Activated CD8-positive, alpha-beta memory T cell treated with anti-CD3 and anti-CD28 coated beads, Interleukin-2, amount 50 U/mL, for 1 hour (primary cell): Measurements from ENCODE around the gene TBC1D17.
"Not testable (repeated sequence)": the region's sequence is repeated elsewhere in the genome, so short reads cannot be mapped to it uniquely, and the experiment has no call there.

Experiments used
- DNase-seq: peaks from one replicate; pipeline ENCODE4 v3.0.0-alpha.2; 2020; ENCODE audit errors: extremely low read depth

TBC1D17 gene

DNA sequence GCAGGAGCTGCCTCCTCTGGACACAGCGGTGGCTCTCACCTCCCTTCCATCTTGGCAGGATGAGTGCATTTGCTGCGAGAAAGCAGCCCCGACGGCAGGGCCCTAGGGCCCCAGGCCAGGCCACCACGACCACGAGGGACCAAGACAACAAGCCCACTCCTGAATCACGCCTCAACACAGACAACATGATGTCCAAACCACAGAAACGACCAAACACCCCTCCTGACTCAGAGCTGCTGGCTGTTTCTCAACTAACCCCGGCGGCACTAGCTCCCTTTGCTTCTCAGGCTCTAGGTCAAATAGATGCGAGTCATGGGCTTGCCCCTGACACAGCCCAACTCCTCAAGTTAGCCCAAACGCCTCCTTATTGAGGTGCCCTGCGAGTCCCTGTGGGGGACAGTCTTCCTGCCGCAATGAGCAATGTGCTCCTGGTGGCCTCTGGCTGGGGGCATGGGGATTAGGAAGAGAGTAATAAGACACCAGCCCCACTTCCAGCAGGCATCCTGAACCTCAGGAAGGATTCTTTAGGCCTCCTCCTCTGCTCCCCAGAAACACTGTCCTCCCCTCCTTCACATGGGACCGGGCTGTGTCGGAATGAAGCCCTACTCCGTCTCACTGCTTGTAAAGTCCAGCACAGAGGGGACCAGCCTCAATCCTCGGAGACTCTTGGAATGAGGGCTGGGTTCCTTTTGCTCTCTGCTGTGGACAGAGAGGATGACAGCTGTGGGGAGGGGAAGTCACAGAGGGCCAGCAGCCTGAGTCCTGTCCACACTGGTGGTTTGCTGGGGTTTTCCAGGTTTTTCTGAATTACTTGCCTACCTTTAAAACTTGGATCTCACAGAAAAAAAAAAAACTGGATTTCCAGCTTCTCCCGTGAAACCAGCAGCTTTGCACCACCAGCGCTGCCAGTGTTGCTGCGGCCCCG lies 44.6 kb downstream of the TBC1D17 start:
- no peak for DNase-seq

DNA sequence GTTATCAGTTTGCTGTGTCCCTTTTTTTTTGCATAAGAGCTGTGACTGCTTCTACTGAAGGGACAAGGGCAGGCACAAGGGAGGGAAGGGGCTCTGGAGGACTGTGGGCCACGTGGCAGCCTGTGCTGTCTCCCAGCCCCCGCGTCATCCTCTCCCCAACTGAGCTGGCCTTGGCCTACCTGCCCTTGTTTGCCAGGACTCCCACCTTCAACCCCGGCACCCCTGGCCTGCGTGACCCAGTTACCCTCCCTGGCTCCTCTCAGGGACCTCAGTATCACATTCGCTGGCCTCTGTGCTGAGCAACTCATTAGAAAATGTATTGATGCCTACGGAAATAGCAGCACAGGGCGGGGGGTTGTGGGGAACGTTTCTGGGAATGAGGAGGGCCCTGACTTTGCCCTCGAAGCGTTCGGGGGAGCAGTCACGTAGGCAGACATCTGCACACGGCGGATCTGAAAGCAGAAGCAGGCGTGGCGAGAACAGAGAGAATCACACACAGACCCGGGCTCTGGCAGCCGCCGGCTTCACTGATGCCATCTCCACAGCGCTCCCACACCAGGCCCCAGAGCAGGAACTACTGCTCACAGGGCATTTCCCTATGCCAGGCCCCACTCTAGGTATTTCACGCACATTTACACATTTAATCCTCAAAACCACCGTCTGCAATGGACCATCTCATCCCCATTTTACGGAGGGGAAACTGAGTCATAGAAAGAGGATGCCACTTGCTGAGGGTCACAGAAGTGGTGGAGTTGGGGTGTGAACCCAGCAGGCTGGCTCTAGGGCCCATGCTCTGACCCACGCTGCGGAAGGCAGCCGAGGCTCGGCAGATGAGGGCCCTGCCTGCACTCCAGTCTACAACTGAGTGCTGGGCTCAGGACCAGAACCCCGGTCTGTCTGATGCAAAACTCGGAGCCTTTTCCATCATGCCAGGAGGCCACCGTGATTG lies 45.8 kb downstream of the TBC1D17 start:
- no peak for DNase-seq

DNA sequence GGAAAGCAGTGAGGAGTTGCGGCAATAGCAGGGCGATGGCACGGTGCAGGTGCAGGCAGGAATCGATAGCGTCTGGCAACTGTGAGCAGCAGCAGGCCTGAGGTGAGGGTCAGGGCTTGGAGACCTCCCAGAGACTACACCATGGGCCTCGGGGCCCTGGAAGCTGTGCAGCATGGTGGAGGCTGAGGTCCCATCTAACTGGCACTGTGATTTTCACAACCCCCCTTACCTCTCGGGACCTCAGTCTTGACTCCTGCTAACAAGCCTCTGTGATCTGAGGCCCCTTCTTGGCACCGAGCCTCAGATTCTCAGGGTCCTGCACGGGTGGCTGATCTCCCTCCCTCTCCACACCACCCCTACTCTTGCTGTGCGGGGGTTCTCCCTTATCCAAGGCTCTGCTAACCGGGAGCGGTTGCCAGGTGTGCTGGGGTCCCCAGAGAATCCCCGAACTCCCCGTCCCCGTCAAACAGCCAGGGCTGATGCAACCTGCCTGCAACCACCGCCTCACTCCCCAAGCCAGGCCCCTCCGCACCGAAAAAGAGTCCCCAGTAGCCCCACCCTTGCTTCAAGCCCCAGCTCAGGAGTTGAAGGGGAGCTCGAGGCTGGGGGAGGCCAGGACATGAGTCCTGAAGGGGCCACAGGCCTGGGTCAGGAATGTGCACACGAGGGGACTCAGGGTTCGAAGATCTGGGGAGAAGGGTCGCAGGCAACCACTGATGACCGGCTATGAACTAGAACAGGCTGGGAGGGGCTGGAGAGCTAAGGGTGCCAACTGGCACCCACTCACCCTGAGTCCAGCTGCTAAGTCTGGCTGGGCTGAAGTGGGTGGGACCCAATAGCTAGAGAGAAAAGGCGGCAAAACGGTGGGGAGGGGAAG lies 46.7 kb downstream of the TBC1D17 start:
- DNase-seq, result no peak

DNA sequence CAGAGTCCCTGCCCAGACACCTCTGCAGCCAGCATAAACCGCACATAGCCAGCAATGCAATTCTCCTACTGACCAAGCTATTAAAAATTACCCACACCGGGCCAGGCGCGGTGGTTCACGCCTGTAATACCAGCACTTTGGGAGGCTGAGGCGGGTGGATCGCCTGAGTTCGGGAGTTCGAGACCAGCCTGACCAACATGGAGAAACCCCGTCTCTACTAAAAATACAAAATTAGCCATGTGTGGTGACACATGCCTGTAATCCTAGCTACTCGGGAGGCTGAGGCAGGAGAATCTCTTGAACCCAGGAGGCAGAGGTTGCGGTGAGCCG lies 47.3 kb downstream of the TBC1D17 start:
- DNase-seq, result not testable (repeated sequence)

DNA sequence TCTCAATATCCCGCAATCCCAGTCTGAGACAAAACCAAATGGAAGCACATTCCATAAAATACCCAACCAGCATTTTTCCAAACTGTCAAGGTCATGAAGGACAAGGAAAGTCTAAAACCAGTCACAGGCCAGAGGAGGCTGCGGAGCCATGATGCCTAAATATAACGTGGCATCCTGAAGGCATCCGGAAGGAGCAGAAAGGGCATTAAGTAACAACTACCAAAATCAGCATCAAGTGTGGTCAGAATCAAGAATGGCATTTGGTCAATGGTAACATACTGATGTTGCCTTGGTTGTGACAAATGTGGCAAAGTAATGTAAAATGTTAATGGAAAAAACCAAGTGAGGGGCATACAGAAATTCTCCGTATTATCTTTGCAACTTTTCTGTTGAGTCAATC lies 48.0 kb downstream of the TBC1D17 start:
- DNase-seq, result no peak

DNA sequence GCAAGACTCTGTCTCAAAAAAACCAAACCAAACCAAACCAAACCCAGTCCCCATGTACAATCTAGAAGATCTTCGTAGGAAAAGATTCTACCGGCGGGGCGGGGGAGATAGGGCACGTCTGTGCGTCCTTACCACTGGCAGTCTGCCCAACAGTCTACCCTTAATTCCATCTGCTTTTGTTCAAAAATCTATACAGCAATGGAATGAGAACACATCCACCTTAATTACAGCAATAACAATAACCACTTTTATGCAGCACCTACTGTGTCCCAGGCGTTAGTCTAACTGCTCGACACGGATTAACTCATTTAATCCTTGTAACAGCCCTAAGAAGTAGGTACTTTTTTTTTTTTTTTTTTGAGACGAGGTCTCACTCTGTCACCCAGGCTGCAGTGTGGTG lies 49.0 kb downstream of the TBC1D17 start:
- no peak for DNase-seq

DNA sequence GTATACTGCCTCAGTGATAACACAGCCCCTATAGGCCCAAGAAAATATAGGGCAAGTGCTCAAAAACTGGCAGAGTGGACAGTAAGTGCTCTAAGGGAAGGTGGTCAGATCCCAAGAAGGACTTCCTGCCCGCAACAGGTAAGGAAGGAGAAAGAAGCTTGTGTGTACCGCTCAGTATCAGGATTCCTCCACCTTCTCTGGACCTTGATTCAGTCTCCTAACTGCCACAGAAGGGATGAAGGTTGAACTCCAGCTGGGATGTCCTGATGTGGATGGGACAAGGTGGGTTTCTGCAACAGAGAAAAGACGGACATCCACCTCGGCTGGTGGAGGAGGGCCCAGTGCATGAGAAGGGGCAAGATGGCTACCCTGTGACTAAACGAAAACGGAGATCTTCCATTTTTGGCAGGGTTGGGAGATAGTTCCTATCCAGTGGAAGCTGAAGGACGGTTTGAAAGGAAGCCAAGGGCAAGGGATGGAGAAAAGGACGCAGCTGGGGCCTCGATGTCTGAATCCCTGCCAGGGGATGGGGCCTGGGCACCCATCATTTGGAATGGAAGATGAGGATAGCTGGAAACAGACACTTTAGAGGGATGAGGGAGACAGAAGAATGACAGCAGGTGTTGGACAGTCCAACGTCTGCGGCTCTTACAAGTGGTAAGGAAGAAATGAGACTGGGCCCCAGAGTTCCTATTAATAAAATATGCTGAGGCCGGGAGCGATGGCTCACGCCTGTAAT lies 50.2 kb downstream of the TBC1D17 start:
- no peak for DNase-seq

DNA sequence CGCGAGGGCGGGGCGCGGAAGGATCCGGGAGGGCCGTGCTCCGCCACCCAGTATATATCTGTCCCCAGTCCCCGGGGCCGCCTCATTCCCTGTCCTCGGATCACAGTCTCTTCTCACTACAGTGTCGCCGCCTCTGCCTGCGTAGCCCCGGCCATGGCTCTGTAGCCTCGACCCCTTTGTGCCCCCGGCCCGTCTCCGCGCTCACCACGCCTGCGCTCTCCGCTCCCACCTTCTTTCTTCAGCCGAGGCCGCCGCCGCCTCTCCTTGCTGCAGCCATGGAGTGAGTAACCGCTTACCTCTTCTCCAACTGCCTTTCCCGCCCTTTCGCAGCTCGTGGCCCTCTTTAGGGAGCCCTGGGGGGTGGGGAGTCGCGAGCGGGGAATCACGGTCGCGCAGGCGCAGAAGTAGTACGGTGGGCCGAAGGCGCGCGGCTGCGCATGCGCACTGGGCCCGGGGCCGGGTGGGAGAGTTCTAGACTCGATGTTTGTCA lies 51.7 kb downstream of the TBC1D17 start, which contains the start of the genes ATF5 and NUP62:
Gene ATF5, plus strand, starts transcription at position 85 of the 490 bp plus-strand sequence. CDS start 1,646 bp downstream, outside the sequence.
Gene NUP62, minus strand, starts transcription at position 384 of the 490 bp plus-strand sequence. CDS start 19,697 bp downstream, outside the sequence.
- peak; percentile 87 for DNase-seq

DNA sequence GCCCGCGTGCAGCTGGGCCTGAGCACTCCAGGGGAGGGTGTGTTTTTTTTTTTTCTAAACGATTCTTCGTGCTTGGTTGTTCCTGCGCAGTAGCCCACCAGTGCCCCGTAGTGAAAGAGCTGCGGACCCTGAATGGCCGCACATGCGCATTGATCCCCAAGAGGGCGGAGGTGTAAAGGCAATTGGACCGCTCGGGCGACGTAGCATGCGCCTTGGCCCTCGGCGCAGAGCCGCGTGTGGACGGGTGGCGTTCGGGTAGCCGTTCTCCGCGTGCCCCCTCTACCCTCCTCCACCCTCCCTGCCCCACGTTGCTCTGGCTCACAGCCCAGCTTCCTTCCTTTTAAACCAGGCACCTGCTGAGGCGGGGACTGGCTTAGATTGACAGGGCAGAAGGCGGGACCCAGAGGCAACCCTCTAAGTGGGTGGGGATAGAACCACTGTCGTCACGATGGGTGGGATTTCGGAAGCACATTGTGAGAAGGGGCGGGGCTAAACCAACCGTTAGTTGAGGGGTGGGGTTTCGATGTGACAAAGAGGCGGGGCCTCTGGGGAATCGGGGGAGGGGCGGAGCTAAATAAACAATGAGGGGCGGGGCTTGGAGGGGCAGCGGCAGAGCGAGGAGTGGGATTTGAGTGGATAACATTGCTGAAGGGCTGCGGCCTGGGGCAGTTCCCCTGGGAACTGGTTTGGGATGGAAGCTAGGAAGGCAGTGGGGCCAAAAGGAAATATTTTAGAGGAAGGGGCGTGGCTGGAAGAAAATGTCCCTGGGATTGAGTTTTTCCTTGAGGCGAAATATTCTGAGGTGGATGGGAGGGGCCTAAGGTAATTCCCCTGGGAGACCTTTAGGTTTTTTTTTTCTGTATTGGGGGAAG lies 52.3 kb downstream of the TBC1D17 start:
- peak; percentile 90 for DNase-seq

DNA sequence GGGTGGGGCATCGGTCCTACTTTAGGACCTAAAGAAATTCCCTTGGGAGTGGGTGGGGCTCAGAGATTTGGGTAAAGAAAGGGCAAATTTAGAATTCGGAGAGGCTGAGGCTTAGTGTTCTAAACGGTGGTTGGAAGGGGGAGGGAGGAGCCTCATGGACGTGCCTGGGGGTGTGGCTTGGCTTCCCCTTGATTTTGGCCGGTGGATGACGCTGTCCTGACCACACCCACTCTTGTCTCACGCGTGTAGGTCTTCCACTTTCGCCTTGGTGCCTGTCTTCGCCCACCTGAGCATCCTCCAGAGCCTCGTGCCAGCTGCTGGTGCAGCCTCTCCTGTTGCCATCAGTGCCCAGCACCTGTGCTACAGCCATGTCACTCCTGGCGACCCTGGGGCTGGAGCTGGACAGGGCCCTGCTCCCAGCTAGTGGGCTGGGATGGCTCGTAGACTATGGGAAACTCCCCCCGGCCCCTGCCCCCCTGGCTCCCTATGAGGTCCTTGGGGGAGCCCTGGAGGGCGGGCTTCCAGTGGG lies 53.0 kb downstream of the TBC1D17 start:
- DNase-seq, result no peak

DNA sequence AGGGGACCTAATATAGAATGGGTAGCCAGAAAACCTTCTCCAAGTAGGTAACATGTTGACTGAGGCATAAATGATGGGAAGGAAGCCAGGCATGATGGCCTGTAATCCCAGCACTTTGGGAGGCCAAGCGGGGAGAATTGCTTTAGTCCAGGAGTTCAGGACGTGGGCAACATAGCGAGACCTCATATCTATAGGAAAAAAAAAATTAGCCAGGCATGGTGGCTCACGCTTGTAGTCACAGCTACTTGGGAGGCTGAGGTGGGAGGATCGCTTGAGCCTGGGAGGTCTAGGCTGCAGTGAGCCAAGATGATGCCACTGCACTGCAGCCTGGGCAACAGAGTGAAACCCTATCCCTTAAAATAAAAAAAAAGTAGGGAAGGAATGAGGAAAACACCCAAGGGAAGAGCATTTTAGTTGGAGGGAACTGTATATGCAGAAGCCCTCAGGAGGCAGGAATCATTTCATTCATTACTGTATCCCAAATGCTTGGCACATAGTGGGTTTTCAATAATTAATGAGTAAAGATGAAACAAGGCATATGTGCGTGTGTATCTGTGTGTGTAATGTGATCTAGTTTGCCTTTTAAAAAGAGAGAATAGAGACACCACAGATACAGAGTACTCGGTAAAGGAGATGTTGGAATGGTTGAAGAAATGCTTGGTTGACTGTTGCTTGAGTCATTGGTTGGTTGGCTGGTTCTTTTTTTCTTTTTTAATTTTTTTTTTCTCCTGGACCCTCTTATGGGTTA lies 54.0 kb downstream of the TBC1D17 start:
- DNase-seq, result no peak

DNA sequence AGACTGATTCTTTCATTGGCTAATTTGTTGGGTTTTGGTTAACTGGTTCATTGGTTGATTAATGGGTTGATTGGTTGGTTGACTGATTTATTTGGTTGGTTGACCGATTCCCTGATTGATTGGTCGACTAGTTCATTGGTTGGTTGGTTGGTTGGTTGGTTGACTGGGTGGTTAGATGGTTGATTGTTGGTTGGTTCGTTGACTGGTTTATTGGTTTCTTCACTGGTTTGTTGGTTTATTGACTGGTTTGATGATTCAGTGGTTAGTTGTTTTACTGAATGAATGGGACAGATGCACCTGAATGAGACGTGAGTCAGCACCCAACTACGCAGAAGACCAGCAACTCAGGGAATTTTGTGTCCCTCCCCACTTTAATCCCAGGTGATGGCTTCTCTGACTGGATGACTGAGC lies 54.5 kb downstream of the TBC1D17 start:
- no peak for DNase-seq

DNA sequence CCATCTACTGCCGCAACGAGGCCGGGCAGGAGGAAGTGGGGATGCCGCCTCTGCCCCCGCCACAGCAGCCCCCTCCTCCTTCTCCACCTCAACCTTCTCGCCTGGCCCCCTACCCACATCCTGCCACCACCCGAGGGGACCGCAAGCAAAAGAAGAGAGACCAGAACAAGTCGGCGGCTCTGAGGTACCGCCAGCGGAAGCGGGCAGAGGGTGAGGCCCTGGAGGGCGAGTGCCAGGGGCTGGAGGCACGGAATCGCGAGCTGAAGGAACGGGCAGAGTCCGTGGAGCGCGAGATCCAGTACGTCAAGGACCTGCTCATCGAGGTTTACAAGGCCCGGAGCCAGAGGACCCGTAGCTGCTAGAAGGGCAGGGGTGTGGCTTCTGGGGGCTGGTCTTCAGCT lies 55.2 kb downstream of the TBC1D17 start:
- DNase-seq, result no peak

DNA sequence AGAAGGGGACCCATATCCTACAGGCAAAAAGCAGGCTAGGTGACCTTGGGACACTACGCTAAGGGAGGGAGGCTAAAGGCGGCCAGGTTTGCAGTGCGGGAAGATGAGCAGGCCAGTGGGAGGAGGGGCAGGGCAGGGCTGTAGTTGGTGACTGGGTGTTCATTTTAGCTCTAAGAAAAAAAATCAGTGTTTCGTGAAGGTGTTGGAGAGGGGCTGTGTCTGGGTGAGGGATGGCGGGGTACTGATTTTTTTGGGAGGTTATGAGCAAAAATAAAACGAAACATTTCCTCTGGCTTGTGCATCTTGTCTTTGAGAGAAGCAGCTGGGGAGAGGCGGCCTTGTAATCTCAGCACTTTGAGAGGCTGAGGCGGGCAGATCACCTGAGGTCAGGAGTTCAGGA lies 56.1 kb downstream of the TBC1D17 start:
- no peak for DNase-seq

DNA sequence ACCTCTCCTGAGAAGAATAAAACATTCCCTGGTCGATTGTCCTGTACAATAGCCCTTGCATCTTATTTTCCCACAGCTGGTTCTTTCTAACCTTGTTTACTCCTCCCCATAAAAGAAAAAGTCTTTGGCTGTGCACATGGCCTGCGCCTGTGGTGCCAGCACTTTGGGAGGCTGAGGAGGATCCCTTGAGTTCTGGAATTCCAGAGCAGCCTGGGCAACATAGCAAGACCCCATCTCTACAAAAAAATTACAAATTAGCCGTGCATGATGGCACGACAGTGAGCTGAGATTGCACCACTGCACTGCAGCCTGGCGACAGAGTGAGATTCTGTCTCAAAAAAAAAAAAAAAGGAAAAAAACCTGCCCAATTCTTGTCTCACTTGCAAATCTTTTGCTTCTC lies 59.0 kb downstream of the TBC1D17 start:
- DNase-seq, result no peak

DNA sequence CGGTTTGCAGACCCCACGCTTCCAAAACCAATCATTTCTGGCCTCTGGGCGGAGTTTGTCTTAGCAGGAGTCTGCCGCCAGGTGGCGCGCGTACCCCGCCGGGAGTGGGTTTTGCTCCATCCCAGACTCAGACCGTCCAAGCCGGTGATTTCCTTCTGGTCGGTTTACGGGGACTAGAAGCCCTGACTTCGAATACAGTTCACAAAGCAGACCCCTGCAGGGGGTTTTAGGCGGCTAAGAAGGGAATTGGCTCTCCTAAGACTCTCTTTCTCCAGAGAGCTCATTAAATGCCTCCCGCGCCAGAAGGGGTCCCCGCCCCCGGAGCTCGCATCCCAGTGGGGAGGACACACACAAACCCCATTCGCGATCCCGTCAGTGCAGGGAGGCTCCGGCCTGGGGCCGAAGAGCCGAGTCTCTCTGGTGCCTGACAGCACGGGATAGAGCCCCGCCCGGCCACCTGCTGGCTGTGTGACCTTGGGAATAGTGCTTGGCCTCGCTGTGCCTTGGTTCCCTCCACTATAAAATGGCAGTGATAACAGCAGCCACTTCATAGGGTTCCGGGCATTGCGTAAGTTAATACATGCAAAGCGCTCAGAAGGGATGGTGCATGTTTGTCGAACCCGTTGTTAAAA lies 60.4 kb downstream of the TBC1D17 start:
- DNase-seq, result peak; percentile 34
